Esophagus squamous epithelium (tissue), 4 donors: ENCODE data around the gene LCMT1.

Source experiments
- POLR2A ChIP-seq, 4 donors: fragments of 450-650 bp; IDR thresholded peaks; one replicate each; pipeline ENCODE4 v1.6.1; 2017; ENCODE audit warnings: antibody characterized with exemption in 4 of 4, mild to moderate bottlenecking in 4 of 4, moderate library complexity in 3 of 4
- TF ChIP-seq, protein P1 (sequence below), 6 experiments: fragments of 450-650 bp in 4 of 6; fragments of 200-600 bp in 2 of 6; sonication (generic) in 2 of 6; IDR thresholded peaks; one replicate each; pipeline ENCODE4 v1.5.1; 2016 to 2019; ENCODE audit warnings: antibody characterized with exemption in 6 of 6, mild to moderate bottlenecking in 4 of 6, moderate library complexity in 4 of 6

DNA sequence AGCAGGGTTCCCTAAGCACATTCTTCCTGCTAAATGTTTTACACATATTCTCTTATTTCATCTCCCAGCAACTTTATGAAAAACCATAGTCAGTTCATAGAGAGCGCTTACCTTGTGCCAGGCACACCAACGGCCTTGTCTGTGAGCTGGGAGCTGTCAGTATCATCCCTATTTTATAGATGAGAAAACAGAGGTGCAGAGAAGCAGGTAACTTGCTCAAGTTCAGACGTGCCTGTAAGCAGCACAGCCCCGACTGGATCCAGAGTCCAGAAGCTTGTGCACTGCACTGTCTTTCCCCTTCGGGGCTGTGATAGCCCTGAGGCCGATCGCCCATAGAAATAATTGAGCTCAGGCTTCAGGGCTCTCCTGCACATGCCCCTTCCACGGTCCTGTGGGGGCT, 111.4 kb downstream of the LCMT1 start:
- TF ChIP-seq, protein P1, sequence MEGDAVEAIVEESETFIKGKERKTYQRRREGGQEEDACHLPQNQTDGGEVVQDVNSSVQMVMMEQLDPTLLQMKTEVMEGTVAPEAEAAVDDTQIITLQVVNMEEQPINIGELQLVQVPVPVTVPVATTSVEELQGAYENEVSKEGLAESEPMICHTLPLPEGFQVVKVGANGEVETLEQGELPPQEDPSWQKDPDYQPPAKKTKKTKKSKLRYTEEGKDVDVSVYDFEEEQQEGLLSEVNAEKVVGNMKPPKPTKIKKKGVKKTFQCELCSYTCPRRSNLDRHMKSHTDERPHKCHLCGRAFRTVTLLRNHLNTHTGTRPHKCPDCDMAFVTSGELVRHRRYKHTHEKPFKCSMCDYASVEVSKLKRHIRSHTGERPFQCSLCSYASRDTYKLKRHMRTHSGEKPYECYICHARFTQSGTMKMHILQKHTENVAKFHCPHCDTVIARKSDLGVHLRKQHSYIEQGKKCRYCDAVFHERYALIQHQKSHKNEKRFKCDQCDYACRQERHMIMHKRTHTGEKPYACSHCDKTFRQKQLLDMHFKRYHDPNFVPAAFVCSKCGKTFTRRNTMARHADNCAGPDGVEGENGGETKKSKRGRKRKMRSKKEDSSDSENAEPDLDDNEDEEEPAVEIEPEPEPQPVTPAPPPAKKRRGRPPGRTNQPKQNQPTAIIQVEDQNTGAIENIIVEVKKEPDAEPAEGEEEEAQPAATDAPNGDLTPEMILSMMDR (IDR thresholded peaks at IDR 0.05) = no peak
- TF ChIP-seq POLR2A (IDR thresholded peaks at IDR 0.05) = no peak
